RWPE1 (cell line): Measurements from ENCODE around the gene RASA3.
A peak's percentile ranks its signal among the peaks of the same experiment; 100 is the strongest.

ENCODE experiments used
- CTCF ChIA-PET: fragments of 350-600 bp; sonication (Branson Sonifier 250); formaldehyde crosslinking; extraction: SDS; loops from one replicate; lab custom pipeline; 2021; lab: Yijun Ruan, JAX
- POLR2A ChIA-PET: fragments of 400-600 bp; formaldehyde crosslinking; extraction: SDS; loops from one replicate; lab custom pipeline; 2020; ENCODE audit warnings: antibody characterized with exemption; ENCODE audit not compliant: low non-redundant PET; lab: Yijun Ruan, JAX
- DNase-seq: peaks from one replicate; pipeline ENCODE4 v3.0.0; 2012; ENCODE audit warnings: low spot score
- H3K27ac ChIP-seq: fragments of 450-650 bp; 2 replicates; pipeline ENCODE4 v1.5.1; 2017
- CTCF ChIP-seq: fragments of 450-650 bp; conservative IDR thresholded peaks from 2 replicates; pipeline ENCODE4 v1.5.1; 2017; ENCODE audit warnings: low read depth, mild to moderate bottlenecking

RASA3 gene

DNA sequence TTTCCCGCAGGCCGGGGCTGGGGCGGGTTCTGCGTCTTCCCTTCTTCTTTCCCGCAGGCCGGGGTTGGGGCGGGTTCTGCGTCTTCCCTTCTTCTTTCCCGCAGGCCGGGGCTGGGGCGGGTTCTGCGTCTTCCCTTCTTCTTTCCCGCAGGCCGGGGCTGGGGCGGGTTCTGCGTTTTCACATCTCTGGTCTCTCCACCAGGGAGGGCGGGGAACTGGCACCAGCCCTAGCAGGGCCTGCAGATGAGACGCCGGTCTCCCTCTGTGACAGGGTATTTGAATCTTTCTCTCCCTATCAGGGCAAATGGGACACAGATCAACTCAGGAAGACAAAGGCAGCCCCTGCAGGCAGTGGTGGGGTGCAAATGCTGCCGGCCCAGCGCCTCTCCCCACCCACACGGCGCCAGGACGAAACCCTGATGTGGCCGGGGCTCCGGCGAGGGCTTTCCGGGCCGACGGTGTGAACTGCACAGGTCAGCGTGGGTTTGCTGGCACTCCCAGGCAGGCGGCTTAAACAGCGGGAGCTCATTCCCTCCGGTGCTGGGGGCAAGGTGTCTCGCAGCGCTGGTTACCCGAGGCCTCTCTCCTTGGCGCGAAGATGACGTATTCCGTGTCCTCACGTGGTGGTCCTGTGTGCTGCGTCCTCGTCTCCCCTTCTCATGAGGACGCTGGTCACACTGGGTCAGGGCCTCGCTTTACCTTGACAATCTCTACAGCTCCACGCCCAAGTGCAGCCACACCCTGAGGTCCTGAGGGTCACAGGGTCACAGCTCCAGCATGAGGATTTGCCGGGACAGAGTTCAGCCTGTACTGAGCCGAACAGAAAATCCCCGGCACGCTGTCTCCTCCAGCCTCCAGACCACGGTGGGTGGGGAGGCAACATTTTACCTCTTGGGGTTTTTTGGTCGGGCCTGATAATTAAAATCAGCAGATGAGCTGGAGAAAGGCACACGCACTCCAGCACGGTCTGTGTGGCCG, 157.8 kb downstream of the RASA3 start:
- CTCF ChIA-PET, result no interaction called here
- no peak for TF ChIP-seq CTCF
- H3K27ac ChIP-seq, result peak overlapping the region; percentile 48
- POLR2A ChIA-PET, result no interaction called here
- no peak for DNase-seq

DNA sequence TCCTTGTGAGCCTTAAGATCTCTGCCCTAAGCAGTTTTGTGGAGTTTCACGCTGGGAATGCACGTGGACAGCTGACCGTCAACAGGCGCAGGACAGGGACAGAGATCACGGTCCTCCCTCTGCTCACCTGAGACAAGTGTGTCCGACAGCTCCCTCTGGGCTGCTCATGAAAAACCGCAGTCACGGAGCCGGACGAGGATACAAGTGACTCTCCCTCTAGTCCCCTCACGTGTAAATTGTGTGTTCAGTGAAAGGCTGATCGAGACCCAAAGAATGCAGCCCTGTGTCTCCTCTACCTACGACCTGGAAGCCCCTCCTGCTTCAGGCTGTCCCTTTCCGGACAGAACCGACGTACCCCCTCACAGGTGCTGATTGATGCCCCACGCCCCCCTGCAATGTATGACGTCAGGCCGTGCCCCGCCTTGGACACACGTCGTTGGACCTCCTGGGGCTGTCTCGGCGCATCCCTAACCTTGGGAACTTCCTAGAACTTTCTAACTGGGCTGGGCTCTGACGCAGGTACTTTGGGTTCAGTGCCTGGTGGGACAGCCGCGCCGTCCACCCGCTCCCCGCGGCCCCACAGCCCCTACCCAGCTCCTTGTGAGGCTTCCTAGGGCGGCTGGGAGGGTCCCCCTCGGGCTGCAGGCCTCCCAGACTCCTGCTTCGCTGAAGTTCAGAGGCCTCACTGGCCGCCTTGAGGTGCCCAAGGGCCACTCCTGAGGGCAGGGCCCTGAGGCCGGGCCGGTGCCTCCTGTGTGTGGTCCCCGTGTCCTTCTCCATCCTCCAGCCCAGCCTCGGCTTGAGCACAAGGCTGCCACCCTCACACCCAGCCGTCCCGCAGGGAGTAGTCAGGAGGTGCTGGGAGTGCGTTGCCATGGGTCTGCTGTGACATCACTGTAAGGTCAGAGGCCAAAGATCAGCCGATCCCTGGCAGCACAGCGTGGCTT, 158.9 kb downstream of the RASA3 start, which contains the start of gene C13orf46:
TSS of gene C13orf46 (minus strand) at position 859 of the 947 bp plus-strand sequence. CDS start at position 780, 79 bp downstream.
- no peak for DNase-seq
- no peak for TF ChIP-seq CTCF
- CTCF ChIA-PET, result no interaction called here
- POLR2A ChIA-PET, result no interaction called here
- peak within 1 kb of the TSS; percentile 97 for H3K27ac ChIP-seq

DNA sequence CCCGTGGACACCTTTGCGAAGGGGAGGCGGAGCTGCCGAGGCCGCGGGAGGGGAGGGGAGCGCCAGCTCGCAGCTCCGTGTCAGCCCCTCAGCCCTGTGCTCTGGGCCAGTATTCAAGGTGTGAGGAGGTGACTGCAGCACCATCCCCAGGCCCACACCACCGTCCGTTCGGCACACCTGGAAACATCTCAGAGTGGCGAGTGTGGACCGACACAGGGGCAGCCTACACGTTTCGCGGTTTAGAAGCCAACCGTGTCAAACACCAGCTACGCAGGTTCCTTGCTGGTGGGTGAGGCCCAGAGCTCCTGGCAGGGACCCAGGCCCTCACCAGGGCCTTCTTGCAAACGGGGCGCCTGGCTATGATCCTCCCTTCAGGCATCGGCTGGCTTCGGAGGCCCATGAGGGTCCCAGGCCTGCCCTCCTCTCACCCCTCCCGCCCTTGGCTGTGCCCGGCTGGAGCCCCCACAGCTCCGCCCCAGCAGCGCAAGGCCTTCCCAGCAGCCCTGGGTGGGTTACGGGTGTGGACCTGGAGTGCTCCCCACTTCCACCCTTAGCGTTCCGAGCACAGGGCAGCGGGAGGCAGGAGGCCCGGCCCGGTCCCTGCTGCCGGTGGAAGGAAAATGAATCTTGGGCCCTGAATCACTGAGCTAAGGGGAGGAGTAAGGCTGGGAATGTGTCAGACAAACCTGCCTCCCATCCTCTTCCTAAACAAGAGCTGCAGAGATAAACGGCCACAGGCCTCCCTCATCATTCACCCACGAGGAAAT, 159.8 kb downstream of the RASA3 start:
- DNase-seq, result no peak
- H3K27ac ChIP-seq, result peak overlapping the region; percentile 97
- TF ChIP-seq CTCF, result no peak
- CTCF ChIA-PET, result no interaction called here
- POLR2A ChIA-PET, result no interaction called here

GRCh38 chr13:113971471-113972231, 160.8 kb downstream of the RASA3 start:
- H3K27ac ChIP-seq, result peak overlapping the region; percentile 97
- TF ChIP-seq CTCF, result no peak
- POLR2A ChIA-PET, result no interaction called here
- CTCF ChIA-PET, result interaction anchor here (0.7 kb wide), 1 partner anchor 9 kb away, joined by 3 read pairs; no protein-coding TSS in a partner anchor
- DNase-seq, result no peak

- H3K27ac ChIP-seq, result peak overlapping the region; percentile 97
- peak; percentile 62 for DNase-seq
- CTCF ChIA-PET, result interaction anchor here (0.7 kb wide), 1 partner anchor 10 kb away, joined by 3 read pairs; no protein-coding TSS in a partner anchor
- no peak for TF ChIP-seq CTCF
- POLR2A ChIA-PET, result no interaction called here
These were observed 161.5 kb downstream of the RASA3 start for GRCh38 chr13:113970810-113971470.
